ENCODE results near the gene UNC5A. TPM values are rescaled to one million over a fixed set of nuclear protein-coding genes. Genes with fewer than 3 reads are reported as not detected.

Gene UNC5A
- total RNA-seq, 1 experiment from 2014 or later, result 3.1 TPM

DNA sequence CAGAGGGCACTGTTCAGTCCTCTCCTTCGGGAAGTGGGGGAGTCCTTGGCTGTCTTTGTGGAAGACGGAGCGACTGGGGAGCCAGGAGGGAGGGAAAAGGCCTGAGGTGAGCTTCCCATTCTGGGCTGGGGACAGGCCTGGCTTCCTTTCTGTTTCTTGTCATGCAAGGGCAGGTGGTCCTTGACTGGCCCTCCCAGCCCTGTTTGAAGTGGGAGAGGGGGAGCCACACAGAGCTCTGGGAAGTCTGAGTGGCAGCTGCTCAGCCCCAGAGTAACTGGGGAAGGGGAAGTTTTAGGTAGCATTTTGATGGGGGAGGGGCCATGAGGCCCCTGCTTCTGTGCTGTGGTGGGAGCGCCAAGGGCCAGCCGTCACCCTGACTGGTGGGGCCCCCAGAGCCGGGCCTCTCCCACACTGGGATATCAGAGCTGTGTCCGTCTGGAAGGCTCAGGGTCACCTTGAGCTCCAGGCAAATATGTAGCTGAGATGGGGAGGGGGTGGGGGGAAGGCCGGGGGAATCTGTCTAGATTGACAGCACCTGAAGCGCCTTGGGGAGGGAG is 6.5 kb downstream of the UNC5A start:
- H3K27me3 ChIP-seq (ENCODE audit: insufficient read depth, low read depth), result no peaks in the 10 kb centered on the region
- intact Hi-C loops (cut with micrococcal nuclease; ENCODE audit: unreplicated experiment), result no loop called here
- no peak overlapping the region for H2AFZ ChIP-seq
- 0 out of 2 replicates have a peak, but pooled peaks cover 5% of the 10 kb centered on the region for H3K79me2 ChIP-seq (ENCODE audit: low read depth)
- H3K4me1 ChIP-seq (replicated peaks; ENCODE audit: insufficient read depth), result peaks cover 38% of the 10 kb centered on the region
- H3K27ac ChIP-seq, result no peak overlapping the region
- H3F3A ChIP-seq (ENCODE audit: insufficient read depth, low read depth), result peaks cover 16% of the 10 kb centered on the region
- H3K4me3 ChIP-seq, result no peak overlapping the region
- no TSS peak for BruUV-seq (replicated peaks)
- H3K36me3 ChIP-seq (ENCODE audit: low read depth), result no peaks in the 10 kb centered on the region
- no peaks in the 10 kb centered on the region for H3K9me2 ChIP-seq (ENCODE audit: insufficient read depth)
- TF ChIP-seq, protein P1, sequence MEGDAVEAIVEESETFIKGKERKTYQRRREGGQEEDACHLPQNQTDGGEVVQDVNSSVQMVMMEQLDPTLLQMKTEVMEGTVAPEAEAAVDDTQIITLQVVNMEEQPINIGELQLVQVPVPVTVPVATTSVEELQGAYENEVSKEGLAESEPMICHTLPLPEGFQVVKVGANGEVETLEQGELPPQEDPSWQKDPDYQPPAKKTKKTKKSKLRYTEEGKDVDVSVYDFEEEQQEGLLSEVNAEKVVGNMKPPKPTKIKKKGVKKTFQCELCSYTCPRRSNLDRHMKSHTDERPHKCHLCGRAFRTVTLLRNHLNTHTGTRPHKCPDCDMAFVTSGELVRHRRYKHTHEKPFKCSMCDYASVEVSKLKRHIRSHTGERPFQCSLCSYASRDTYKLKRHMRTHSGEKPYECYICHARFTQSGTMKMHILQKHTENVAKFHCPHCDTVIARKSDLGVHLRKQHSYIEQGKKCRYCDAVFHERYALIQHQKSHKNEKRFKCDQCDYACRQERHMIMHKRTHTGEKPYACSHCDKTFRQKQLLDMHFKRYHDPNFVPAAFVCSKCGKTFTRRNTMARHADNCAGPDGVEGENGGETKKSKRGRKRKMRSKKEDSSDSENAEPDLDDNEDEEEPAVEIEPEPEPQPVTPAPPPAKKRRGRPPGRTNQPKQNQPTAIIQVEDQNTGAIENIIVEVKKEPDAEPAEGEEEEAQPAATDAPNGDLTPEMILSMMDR (conservative IDR thresholded peaks at IDR 0.05), result no peak
- TF ChIP-seq EZH2 (IDR thresholded peaks at IDR 0.05; ENCODE audit: low read depth), result no peak
- POLR2A ChIA-PET (ENCODE audit: unreplicated experiment), result interaction anchor here (0.7 kb wide), 1 partner anchor 92 kb away, joined by 5 read pairs; no protein-coding TSS in a partner anchor
- H4K20me1 ChIP-seq (ENCODE audit: insufficient read depth), result no peaks in the 10 kb centered on the region; the same call in 1 of the 2 replicates
- CTCF ChIA-PET, result interaction anchor here (0.5 to 0.6 kb wide), 4 partner anchors 147 to 691 kb away, joined by 3 to 8 read pairs (median 4); no protein-coding TSS in a partner anchor
- no peak for DNase-seq
- H3K9me3 ChIP-seq (ENCODE audit: insufficient read depth, low read depth), result no peaks in the 10 kb centered on the region
- H3K4me2 ChIP-seq, result no peak overlapping the region; the same call in 1 of the 2 replicates

DNA sequence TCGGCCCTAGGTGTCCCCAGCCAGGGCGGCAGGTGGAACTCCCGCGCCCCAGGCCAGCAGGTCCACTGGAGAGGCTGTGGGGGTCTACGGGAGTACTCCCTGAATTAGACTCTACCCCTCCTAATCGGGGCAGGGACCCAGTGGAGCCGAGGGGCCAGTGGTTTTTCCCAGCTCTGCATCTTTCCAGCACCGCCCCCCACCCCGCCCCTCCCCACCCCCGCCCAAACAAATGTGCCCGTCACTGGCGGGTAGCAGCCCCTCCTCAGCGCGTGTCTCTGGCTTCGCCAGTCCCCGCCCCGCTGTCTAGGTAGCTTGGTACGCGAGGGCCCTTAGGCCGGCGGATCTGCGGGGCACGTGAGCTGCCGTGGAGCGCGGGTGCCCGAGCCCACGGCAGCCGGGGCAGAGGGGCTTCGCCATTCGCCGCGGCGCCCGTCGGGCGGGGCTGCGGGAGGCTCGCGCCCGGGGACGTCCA is 7.0 kb downstream of the UNC5A start:
- no peak for TF ChIP-seq EZH2 (IDR thresholded peaks at IDR 0.05; ENCODE audit: low read depth)
- TF ChIP-seq, protein P1 (conservative IDR thresholded peaks at IDR 0.05), result no peak
- Histone ChIP-seq H3K27ac (no peak overlapping the region), H3K79me2 (ENCODE audit: low read depth) (0 out of 2 replicates have a peak, but pooled peaks cover under 1% of the 10 kb centered on the region), H3K27me3 (ENCODE audit: insufficient read depth, low read depth) (no peaks in the 10 kb centered on the region), H3K9me3 (ENCODE audit: insufficient read depth, low read depth) (no peaks in the 10 kb centered on the region), H3K9me2 (ENCODE audit: insufficient read depth) (no peaks in the 10 kb centered on the region), H3K4me3 (peak overlapping the region; percentile 72; the same call in 1 of the 2 replicates), H3K4me2 (peak overlapping the region; percentile 84), H3K4me1 (replicated peaks; ENCODE audit: insufficient read depth) (peaks cover 35% of the 10 kb centered on the region), H3F3A (ENCODE audit: insufficient read depth, low read depth) (peaks cover 19% of the 10 kb centered on the region), H4K20me1 (ENCODE audit: insufficient read depth) (no peaks in the 10 kb centered on the region; the same call in 1 of the 2 replicates), H2AFZ (peak overlapping the region; percentile 78; the same call in 1 of the 2 replicates), H3K36me3 (ENCODE audit: low read depth) (no peaks in the 10 kb centered on the region)
- CTCF ChIA-PET, result interaction anchor here (0.5 to 0.6 kb wide), 5 partner anchors 148 to 690 kb away, joined by 3 to 9 read pairs (median 5); no protein-coding TSS in a partner anchor
- no TSS peak for BruUV-seq (replicated peaks)
- peak in 1 of 2 experiments; percentile 34 for DNase-seq
- POLR2A ChIA-PET (ENCODE audit: unreplicated experiment), result no interaction called here
- intact Hi-C loops (cut with micrococcal nuclease; ENCODE audit: unreplicated experiment), result no loop called here

DNA sequence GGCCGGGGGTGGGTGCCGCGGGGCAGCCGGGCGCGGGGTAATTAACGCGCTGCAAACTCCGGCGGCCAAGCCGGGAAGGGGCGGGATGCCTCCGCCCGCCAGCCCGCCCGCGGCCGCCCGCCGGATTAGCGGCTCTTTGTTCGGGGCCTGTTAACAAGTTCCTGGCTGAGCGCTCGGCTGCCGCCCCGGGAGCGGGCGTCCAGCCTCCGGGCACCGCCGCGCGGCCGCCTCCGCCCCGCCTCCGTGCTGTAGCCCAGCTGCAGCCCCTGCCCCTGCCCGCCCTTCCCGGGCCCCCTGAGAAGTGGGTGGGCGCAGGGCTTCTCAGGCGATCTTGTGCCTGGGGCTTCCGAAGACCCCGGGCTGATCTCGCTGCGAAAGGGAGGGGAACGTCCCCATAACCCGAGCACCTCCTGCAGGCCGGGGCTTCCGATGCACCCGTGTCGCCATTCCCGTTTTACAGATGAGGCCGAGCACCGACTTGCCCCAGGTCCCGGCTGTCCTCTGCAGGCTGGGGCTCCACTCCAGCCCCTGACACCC is 7.5 kb downstream of the UNC5A start:
- Histone ChIP-seq H3K4me1 (replicated peaks; ENCODE audit: insufficient read depth) (peaks cover 35% of the 10 kb centered on the region), H3K9me2 (ENCODE audit: insufficient read depth) (no peaks in the 10 kb centered on the region), H3K27me3 (ENCODE audit: insufficient read depth, low read depth) (no peaks in the 10 kb centered on the region), H2AFZ (peak overlapping the region; percentile 78), H3K4me3 (peak overlapping the region; percentile 72), H3K9me3 (ENCODE audit: insufficient read depth, low read depth) (no peaks in the 10 kb centered on the region), H4K20me1 (ENCODE audit: insufficient read depth) (no peaks in the 10 kb centered on the region; the same call in 1 of the 2 replicates), H3K4me2 (peak overlapping the region; percentile 84), H3K79me2 (ENCODE audit: low read depth) (no peaks in the 10 kb centered on the region), H3K36me3 (ENCODE audit: low read depth) (no peaks in the 10 kb centered on the region), H3F3A (ENCODE audit: insufficient read depth, low read depth) (peaks cover 23% of the 10 kb centered on the region), H3K27ac (no peak overlapping the region)
- no TSS peak for BruUV-seq (replicated peaks)
- no peak for TF ChIP-seq EZH2 (IDR thresholded peaks at IDR 0.05; ENCODE audit: low read depth)
- TF ChIP-seq, protein P1 (conservative IDR thresholded peaks at IDR 0.05), result peak; percentile 64; the same call in 1 of the 2 replicates
- peak in 1 of 2 experiments; percentile 58 for DNase-seq
- ChIA-PET CTCF (interaction anchor here (0.6 kb wide), 1 partner anchor 188 kb away, joined by 9 read pairs; no protein-coding TSS in a partner anchor), POLR2A (ENCODE audit: unreplicated experiment) (no interaction called here)
- intact Hi-C loops (cut with micrococcal nuclease; ENCODE audit: unreplicated experiment), result no loop called here

Data from PC-9 (cell line).